ENCODE data around the gene ZNF444. TPM values are rescaled to one million over a fixed set of nuclear protein-coding genes. Genes with fewer than 3 reads are reported as not detected.

ZNF444 gene
- total and polyA plus RNA-seq, 4 donors: 6.1 to 30.4 (median 21.0) TPM

GRCh38 chr19:56152644-56153043, 11.6 kb downstream of the ZNF444 start:
- TF ChIP-seq SP1 (IDR thresholded peaks at IDR 0.05): no peak
- TF ChIP-seq ATF3 (IDR thresholded peaks at IDR 0.05): no peak
- TF ChIP-seq TAF1 (conservative IDR thresholded peaks at IDR 0.05): no peak
- no peak for TF ChIP-seq YY1 (IDR thresholded peaks at IDR 0.05)
- TF ChIP-seq MAX (IDR thresholded peaks at IDR 0.05): no peak
- TF ChIP-seq CTCF (IDR thresholded peaks at IDR 0.05; ENCODE audit: low read depth, low read length, missing input control): no peak
- TF ChIP-seq FOXA2 (IDR thresholded peaks at IDR 0.05): no peak
- TF ChIP-seq EGR1 (IDR thresholded peaks at IDR 0.05; ENCODE audit: low read depth in 2 of 2): no peak
- no peak for TF ChIP-seq JUND (IDR thresholded peaks at IDR 0.05)
- no peak for TF ChIP-seq GABPA (IDR thresholded peaks at IDR 0.05 in 1 of 2, conservative IDR thresholded peaks at IDR 0.05 in 1 of 2)
- no peak for TF ChIP-seq RAD21 (IDR thresholded peaks at IDR 0.05)
- TF ChIP-seq REST (IDR thresholded peaks at IDR 0.05): no peak
- TF ChIP-seq RXRA (IDR thresholded peaks at IDR 0.05): no peak
- TF ChIP-seq NR2F2 (IDR thresholded peaks at IDR 0.05): no peak
- TF ChIP-seq FOXA1 (IDR thresholded peaks at IDR 0.05): no peak
- Histone ChIP-seq H3K27ac (ENCODE audit: low read depth in 1 of 2, low read length in 2 of 2) (peak overlapping the region in 1 of 2 donors; percentile 9), H3K4me1 (ENCODE audit: control insufficient read depth in 4 of 4, insufficient read depth in 4 of 4, low read length in 3 of 4) (peaks cover 0 to 18% (median 15%) of the 10 kb centered on the region in 4 donors), H3K9me3 (ENCODE audit: control insufficient read depth in 4 of 4, low read length in 3 of 4) (no peaks in the 10 kb centered on the region), H3K36me3 (ENCODE audit: control insufficient read depth in 4 of 4, insufficient read depth in 3 of 4, low read depth in 1 of 4, low read length in 3 of 4) (peaks cover 5 to 28% (median 8%) of the 10 kb centered on the region in 4 donors), H3K9ac (ENCODE audit: low read depth in 1 of 2, low read length in 2 of 2) (no peak overlapping the region), H3K4me3 (ENCODE audit: low read depth in 1 of 3, low read length in 3 of 3) (no peak overlapping the region), H3K27me3 (ENCODE audit: control insufficient read depth in 4 of 4, insufficient read depth in 4 of 4, low read length in 3 of 4) (no peaks in the 10 kb centered on the region)
- no peak for DNase-seq (ENCODE audit: low spot score)
- 76% methylated on average over 2 of the region's 2 CpGs for WGBS

- no peak overlapping the region for H3K4me3 ChIP-seq (ENCODE audit: low read depth in 1 of 3, low read length in 3 of 3)
- peak overlapping the region in 1 of 2 donors; percentile 37 for H3K27ac ChIP-seq (ENCODE audit: low read depth in 1 of 2, low read length in 2 of 2)
- no peak for DNase-seq (ENCODE audit: low spot score)
- H3K4me1 ChIP-seq (ENCODE audit: control insufficient read depth in 4 of 4, insufficient read depth in 4 of 4, low read length in 3 of 4): peaks cover 0 to 18% (median 15%) of the 10 kb centered on the region in 4 donors
- TF ChIP-seq FOXA1 (IDR thresholded peaks at IDR 0.05): no peak
- peak; percentile 48 for TF ChIP-seq NR2F2 (IDR thresholded peaks at IDR 0.05)
- peak in 1 of 2 donors; percentile 38 for TF ChIP-seq RAD21 (IDR thresholded peaks at IDR 0.05)
- TF ChIP-seq SP1 (IDR thresholded peaks at IDR 0.05): peak; percentile 16
- TF ChIP-seq FOXA2 (IDR thresholded peaks at IDR 0.05): no peak
- TF ChIP-seq HNF4A (conservative IDR thresholded peaks at IDR 0.05): no peak
- H3K9me3 ChIP-seq (ENCODE audit: control insufficient read depth in 4 of 4, low read length in 3 of 4): no peaks in the 10 kb centered on the region
- no peaks in the 10 kb centered on the region for H3K27me3 ChIP-seq (ENCODE audit: control insufficient read depth in 4 of 4, insufficient read depth in 4 of 4, low read length in 3 of 4)
- H3K36me3 ChIP-seq (ENCODE audit: control insufficient read depth in 4 of 4, insufficient read depth in 3 of 4, low read depth in 1 of 4, low read length in 3 of 4): peaks cover 2 to 28% (median 5%) of the 10 kb centered on the region in 4 donors
- H3K9ac ChIP-seq (ENCODE audit: low read depth in 1 of 2, low read length in 2 of 2): no peak overlapping the region
- WGBS: 60% methylated on average over 6 of the region's 6 CpGs
Measured at GRCh38 chr19:56153507-56153906, 12.4 kb downstream of the ZNF444 start.
